Measurements from ENCODE around the gene VAMP3.

Gene VAMP3

DNA sequence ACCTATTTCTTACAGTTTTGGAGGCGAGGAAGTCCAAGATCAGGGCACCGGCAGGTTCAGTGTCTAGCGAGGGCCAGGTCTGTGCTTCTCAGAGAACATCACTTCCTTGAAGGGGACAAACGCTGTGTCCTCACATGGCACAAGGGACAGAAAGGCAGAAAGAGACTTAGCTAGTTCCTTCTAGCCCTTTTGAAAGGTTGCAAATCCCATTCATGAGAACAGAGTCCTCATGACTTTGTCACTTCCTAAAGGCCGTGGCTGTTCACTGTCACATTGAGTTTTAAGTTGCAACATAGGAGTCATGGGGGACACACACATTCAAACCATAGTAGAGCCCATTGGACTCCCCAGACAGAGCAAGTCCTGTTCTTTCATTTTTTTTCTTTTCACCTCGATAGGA, 40.4 kb downstream of the VAMP3 start:
- DNase-seq (ENCODE audit: extremely low read depth, low read depth) = no peak
- TF ChIP-seq, protein P1, sequence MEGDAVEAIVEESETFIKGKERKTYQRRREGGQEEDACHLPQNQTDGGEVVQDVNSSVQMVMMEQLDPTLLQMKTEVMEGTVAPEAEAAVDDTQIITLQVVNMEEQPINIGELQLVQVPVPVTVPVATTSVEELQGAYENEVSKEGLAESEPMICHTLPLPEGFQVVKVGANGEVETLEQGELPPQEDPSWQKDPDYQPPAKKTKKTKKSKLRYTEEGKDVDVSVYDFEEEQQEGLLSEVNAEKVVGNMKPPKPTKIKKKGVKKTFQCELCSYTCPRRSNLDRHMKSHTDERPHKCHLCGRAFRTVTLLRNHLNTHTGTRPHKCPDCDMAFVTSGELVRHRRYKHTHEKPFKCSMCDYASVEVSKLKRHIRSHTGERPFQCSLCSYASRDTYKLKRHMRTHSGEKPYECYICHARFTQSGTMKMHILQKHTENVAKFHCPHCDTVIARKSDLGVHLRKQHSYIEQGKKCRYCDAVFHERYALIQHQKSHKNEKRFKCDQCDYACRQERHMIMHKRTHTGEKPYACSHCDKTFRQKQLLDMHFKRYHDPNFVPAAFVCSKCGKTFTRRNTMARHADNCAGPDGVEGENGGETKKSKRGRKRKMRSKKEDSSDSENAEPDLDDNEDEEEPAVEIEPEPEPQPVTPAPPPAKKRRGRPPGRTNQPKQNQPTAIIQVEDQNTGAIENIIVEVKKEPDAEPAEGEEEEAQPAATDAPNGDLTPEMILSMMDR (IDR thresholded peaks at IDR 0.05; ENCODE audit: low read depth, low read length) = no peak

DNA sequence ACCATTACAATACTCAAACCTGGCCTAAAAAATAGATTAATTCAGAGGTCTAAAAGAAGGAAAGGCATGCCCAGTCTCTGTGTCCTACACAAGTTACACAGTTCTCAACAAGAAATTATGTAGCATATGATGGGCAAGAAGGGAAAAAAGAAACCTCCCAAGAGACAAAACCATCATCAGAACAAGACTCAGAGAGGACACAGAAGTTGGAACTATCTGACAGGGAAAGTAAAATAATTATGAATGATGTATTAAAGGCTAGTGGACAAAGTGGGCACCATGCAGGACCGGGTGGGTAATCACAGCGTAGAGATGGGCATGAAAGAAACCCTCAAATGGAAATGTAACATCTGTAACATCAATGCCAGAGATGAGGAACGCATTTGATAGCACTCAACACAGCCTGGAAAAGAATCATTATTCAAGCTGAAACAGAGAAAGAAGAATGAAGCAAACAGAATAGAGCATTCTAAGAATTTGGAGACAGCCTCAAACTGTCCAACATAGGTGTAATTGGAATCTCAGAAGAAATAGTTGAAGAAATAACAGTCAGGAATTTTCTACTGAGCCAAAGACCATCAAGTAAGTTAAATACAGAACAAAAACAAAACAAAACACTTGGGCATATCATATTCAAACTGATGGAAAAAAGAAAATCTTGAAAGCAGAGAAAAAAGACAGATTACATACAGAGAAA, 42.7 kb downstream of the VAMP3 start:
- TF ChIP-seq, protein P1 (IDR thresholded peaks at IDR 0.05; ENCODE audit: low read depth, low read length) = no peak
- DNase-seq (ENCODE audit: extremely low read depth, low read depth) = no peak

DNA sequence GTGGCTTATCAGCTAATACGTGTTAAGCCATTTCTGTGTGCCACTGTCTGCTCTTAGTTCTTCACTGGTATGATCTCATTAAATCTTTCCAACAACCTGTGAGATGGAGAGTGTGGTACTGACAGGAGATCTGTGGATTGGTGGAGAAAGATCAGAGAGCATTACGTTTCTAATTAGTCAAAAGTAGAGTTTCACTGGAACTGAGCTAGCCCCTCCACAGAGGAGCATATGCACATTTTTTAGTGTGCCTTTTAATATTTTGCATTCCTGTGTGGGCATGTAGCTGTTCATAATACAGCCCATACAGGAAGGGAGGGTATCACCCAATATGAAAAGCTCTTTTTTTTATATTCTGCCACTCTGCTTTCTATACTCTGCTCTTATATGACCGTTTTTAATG, 50.2 kb downstream of the VAMP3 start:
- TF ChIP-seq, protein P1 (IDR thresholded peaks at IDR 0.05; ENCODE audit: low read depth, low read length) = no peak
- no peak for DNase-seq (ENCODE audit: extremely low read depth, low read depth)

DNA sequence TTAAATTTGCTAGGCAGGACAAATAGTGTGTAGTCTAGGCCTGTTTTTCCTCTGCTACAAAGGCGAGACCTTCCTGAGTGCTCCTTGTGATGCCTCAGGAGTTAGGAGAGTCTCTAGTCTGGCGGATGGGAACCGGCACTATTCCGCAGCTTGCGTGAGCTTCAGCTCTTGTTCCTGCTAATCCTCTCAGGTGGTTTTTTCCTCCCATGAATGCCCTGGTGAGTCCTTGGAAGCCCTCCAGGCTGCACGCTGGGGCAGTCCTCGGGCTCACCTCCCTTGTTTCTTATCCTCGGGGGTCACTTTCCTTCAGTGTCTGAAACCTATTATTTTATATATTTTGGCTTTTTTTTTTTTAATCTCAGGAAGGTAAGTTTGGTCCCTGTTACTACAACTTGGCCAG, 53.6 kb downstream of the VAMP3 start:
- DNase-seq (ENCODE audit: extremely low read depth, low read depth) = no peak
- TF ChIP-seq, protein P1 (IDR thresholded peaks at IDR 0.05; ENCODE audit: low read depth, low read length) = no peak

DNA sequence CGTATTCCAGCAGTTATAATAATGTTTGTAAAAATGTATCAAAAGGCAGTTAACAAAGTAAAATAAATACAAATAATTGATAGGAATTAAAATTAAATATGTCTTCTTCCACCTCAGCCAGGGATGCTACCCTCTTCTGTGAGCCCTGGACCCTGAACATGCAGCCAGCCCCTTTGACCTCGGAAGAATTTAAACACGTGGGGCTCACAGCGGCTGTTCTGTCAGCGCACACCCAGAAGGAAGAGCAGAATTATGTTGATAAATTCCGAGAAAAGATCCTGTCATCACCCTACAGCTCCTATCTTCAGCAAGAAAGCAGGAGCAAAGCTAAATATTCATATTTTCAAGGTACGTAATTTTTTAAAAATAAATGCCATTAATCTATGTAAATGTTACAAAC, 55.3 kb downstream of the VAMP3 start:
- TF ChIP-seq, protein P1 (IDR thresholded peaks at IDR 0.05; ENCODE audit: low read depth, low read length) = no peak
- no peak for DNase-seq (ENCODE audit: extremely low read depth, low read depth)

DNA sequence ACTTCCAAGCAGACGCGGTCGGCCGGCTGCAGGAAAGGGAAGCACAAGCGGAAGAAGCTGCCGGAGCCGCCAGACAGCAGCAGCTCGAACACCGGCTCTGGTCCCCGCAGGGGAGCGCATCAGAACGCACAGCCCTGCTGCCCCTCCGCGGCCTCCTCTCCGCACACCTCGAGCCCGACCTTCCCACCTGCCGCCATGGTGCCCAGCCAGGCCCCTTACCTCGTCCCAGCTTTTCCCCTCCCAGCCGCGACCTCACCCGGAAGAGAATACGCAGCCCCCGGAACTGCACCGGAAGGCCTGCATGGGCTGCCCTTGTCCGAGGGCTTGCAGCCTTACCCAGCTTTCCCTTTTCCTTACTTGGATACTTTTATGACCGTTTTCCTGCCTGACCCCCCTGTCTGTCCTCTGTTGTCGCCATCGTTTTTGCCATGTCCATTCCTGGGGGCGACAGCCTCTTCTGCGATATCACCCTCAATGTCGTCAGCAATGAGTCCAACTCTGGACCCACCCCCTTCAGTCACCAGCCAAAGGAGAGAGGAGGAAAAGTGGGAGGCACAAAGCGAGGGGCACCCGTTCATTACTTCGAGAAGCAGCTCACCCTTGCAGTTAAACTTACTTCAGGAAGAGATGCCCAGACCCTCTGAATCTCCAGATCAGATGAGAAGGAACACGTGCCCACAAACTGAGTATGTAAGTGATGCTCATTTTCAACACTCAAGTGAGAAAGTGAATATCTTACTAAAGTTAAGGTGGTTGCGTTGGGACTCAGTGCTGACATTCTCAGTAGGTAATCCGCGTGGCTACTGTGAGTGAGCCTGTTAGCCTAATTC, 56.2 kb downstream of the VAMP3 start:
- DNase-seq (ENCODE audit: extremely low read depth, low read depth) = no peak
- TF ChIP-seq, protein P1 (IDR thresholded peaks at IDR 0.05; ENCODE audit: low read depth, low read length) = no peak
